ENCODE measurements around the gene FGFR2. TPM values are rescaled to one million over a fixed set of nuclear protein-coding genes. Genes with fewer than 3 reads are reported as not detected.

FGFR2 gene
- total RNA-seq, 5 donors from 2014 or later (not counting 1 experiment from before 2014, with no cell fraction given): 0.49 to 1.8 (median 0.70) TPM

DNA sequence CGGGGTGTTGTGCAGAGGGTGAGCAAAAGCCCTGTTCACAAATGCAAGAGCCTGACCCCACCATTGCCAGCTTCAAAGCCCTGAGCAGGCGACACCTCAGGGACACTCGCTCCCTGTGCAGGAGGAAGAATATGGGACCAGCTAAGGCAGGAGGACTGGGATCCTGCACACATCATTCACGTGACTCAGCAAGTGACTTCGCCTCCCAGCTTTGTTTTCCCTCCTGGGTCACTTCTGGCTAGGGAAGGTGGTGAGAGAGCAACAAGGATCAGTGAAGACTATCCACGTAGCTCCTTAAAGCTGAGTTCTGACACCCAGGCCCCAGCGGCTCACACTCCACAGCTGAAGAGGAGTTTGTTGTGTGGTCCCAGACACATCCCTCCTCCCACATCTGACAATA, 164.3 kb downstream of the FGFR2 start:
- no peak overlapping the region for H3K4me3 Mint-ChIP-seq
- Histone ChIP-seq H3K27me3 (replicated peaks in 1 of 2; ENCODE audit: control insufficient read depth in 2 of 2, extremely low read depth in 1 of 2, insufficient read depth in 2 of 2, low read length in 1 of 2) (peaks cover 0 to 3% of the 10 kb centered on the region in 2 experiments), H3K9me3 (no peaks in the 10 kb centered on the region), H3K4me1 (ENCODE audit: control insufficient read depth in 1 of 2, extremely low read depth in 1 of 2, insufficient read depth in 2 of 2, low read length in 2 of 2) (no peaks in the 10 kb centered on the region), H3K27ac (ENCODE audit: low read length) (no peak overlapping the region), H3K36me3 (ENCODE audit: control insufficient read depth in 2 of 2, extremely low read depth in 1 of 2, insufficient read depth in 1 of 2, low read length in 1 of 2) (no peaks in the 10 kb centered on the region), H3K4me3 (ENCODE audit: control insufficient read depth in 1 of 2, extremely low read depth in 1 of 2, low read length in 1 of 2) (no peak overlapping the region)
- no peak for ATAC-seq (replicated peaks in 1 of 4)
- peaks cover 0 to 8% of the 10 kb centered on the region in 2 donors for H3K27me3 Mint-ChIP-seq
- 96% methylated on average over 4 of the region's 7 CpGs for WGBS (ENCODE audit: insufficient coverage)
- DNase-seq: no peak
- H3K36me3 Mint-ChIP-seq: no peaks in the 10 kb centered on the region
- ChIA-PET POLR2A (no interaction called here), CTCF (no interaction called here)
- H3K27ac Mint-ChIP-seq: no peak overlapping the region
- H3K4me1 Mint-ChIP-seq: no peaks in the 10 kb centered on the region
- H3K9me3 Mint-ChIP-seq: no peaks in the 10 kb centered on the region

DNA sequence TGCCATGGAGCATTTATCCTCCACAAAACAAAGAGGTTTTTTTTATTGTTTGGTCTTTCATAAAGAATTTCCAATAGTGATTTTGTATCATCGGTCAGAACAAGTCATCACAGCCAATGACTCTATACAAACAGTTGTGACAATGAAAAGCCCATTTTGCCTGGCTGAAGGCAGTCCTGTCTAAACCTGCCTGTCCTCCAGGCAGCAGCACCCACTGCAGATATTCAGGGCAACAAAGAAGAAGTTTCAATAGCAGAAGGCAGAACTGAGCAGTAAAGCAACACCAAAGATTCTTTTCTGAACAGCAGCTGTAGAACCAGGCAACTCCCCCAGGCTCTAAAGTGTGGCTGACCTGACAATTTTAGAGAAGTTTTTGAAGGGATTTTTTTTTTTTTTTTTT, 169.4 kb downstream of the FGFR2 start:
- Mint-ChIP-seq H3K4me1 (no peaks in the 10 kb centered on the region), H3K27me3 (peaks cover 0 to 8% of the 10 kb centered on the region in 2 donors), H3K4me3 (no peak overlapping the region), H3K9me3 (peaks cover 0 to 3% (median 0%) of the 10 kb centered on the region in 3 donors), H3K27ac (no peak overlapping the region), H3K36me3 (no peaks in the 10 kb centered on the region)
- H3K4me3 ChIP-seq (ENCODE audit: control insufficient read depth in 1 of 2, extremely low read depth in 1 of 2, low read length in 1 of 2): no peak overlapping the region
- H3K9me3 ChIP-seq: no peaks in the 10 kb centered on the region
- ChIA-PET POLR2A (no interaction called here), CTCF (no interaction called here)
- no peaks in the 10 kb centered on the region for H3K27me3 ChIP-seq (replicated peaks in 1 of 2; ENCODE audit: control insufficient read depth in 2 of 2, extremely low read depth in 1 of 2, insufficient read depth in 2 of 2, low read length in 1 of 2)
- ATAC-seq (replicated peaks in 1 of 4) (no peak), DNase-seq (no peak)
- H3K36me3 ChIP-seq (ENCODE audit: control insufficient read depth in 2 of 2, extremely low read depth in 1 of 2, insufficient read depth in 1 of 2, low read length in 1 of 2): no peaks in the 10 kb centered on the region
- no peaks in the 10 kb centered on the region for H3K4me1 ChIP-seq (ENCODE audit: control insufficient read depth in 1 of 2, extremely low read depth in 1 of 2, insufficient read depth in 2 of 2, low read length in 2 of 2)
- no CpG with 5 or more reads among the region's 1 CpG for WGBS (ENCODE audit: insufficient coverage)
- H3K27ac ChIP-seq (ENCODE audit: low read length): no peak overlapping the region
